Central memory CD8-positive, alpha-beta T cell (primary cell): ENCODE results near the gene ZNF532.

Experiments
- ATAC-seq: fragments of 150-1000 bp; cut with Tn5 transposase; replicated peaks from 2 replicates; pipeline ENCODE4 v1.10.0; 2022; ENCODE audit warnings: mild to moderate bottlenecking, moderate FRiP score, moderate number of reproducible peaks; ENCODE audit not compliant: poor library complexity, severe bottlenecking; ENCODE audit errors: extremely low read depth
- DNase-seq, 2 donors: peaks; one replicate each; pipeline ENCODE4 v3.0.0; 2021; ENCODE audit warnings: low spot score in 2 of 2
- H3K27ac Mint-ChIP-seq: one replicate; pipeline ENCODE4 v1.8.0; 2022; ENCODE audit warnings: low read depth, mild to moderate bottlenecking, moderate library complexity, mixed read lengths
- H3K27me3 Mint-ChIP-seq: one replicate; pipeline ENCODE4 v1.8.0; 2022; ENCODE audit warnings: mixed read lengths
- H3K36me3 Mint-ChIP-seq: one replicate; pipeline ENCODE4 v1.8.0; 2022; ENCODE audit warnings: mild to moderate bottlenecking, moderate library complexity, mixed read lengths; ENCODE audit not compliant: insufficient read depth
- H3K4me1 Mint-ChIP-seq: one replicate; pipeline ENCODE4 v1.8.0; 2022; ENCODE audit warnings: mixed read lengths
- H3K4me3 Mint-ChIP-seq: one replicate; pipeline ENCODE4 v1.8.0; 2022; ENCODE audit warnings: mild to moderate bottlenecking, moderate library complexity, mixed read lengths
- H3K9me3 Mint-ChIP-seq: one replicate; pipeline ENCODE4 v1.8.0; 2022; ENCODE audit warnings: mixed read lengths

Gene ZNF532

GRCh38 chr18:58967751-58968254, 103.1 kb downstream of the ZNF532 start:
- Mint-ChIP-seq H3K4me1 (peaks cover 20% of the 10 kb centered on the region), H3K27ac (no peak overlapping the region), H3K9me3 (no peaks in the 10 kb centered on the region), H3K27me3 (no peaks in the 10 kb centered on the region), H3K36me3 (peaks cover 10% of the 10 kb centered on the region), H3K4me3 (no peak overlapping the region)
- no peak for DNase-seq
- no peak for ATAC-seq

- H3K9me3 Mint-ChIP-seq: no peaks in the 10 kb centered on the region
- peak; percentile 84 for ATAC-seq
- H3K4me3 Mint-ChIP-seq: no peak overlapping the region
- H3K4me1 Mint-ChIP-seq: peaks cover 6% of the 10 kb centered on the region
- DNase-seq: no peak
- H3K27me3 Mint-ChIP-seq: no peaks in the 10 kb centered on the region
- H3K36me3 Mint-ChIP-seq: peaks cover 8% of the 10 kb centered on the region
- H3K27ac Mint-ChIP-seq: peak overlapping the region; percentile 63
Measured at GRCh38 chr18:58970943-58971790, 106.5 kb downstream of the ZNF532 start.

GRCh38 chr18:58975296-58975695, 110.6 kb downstream of the ZNF532 start:
- H3K27ac Mint-ChIP-seq: peak overlapping the region; percentile 34

GRCh38 chr18:58975781-58976180, 111.1 kb downstream of the ZNF532 start:
- Mint-ChIP-seq H3K4me1 (peaks cover 6% of the 10 kb centered on the region), H3K27ac (peak overlapping the region; percentile 34), H3K27me3 (no peaks in the 10 kb centered on the region), H3K4me3 (no peak overlapping the region), H3K9me3 (no peaks in the 10 kb centered on the region), H3K36me3 (peaks cover 27% of the 10 kb centered on the region)
- ATAC-seq: no peak
- DNase-seq: no peak

More at GRCh38 chr18:58975296-58975695, 110.6 kb downstream of the ZNF532 start:
- Mint-ChIP-seq H3K9me3 (no peaks in the 10 kb centered on the region), H3K36me3 (peaks cover 23% of the 10 kb centered on the region), H3K27me3 (no peaks in the 10 kb centered on the region), H3K4me3 (no peak overlapping the region), H3K4me1 (peaks cover 6% of the 10 kb centered on the region)
- DNase-seq: no peak
- no peak for ATAC-seq

GRCh38 chr18:58977223-58977622, 112.5 kb downstream of the ZNF532 start:
- H3K9me3 Mint-ChIP-seq: no peaks in the 10 kb centered on the region
- ATAC-seq: no peak
- no peak overlapping the region for H3K27ac Mint-ChIP-seq
- H3K4me3 Mint-ChIP-seq: no peak overlapping the region
- H3K36me3 Mint-ChIP-seq: peaks cover 29% of the 10 kb centered on the region
- no peak for DNase-seq
- peaks cover 6% of the 10 kb centered on the region for H3K4me1 Mint-ChIP-seq
- no peaks in the 10 kb centered on the region for H3K27me3 Mint-ChIP-seq

- H3K9me3 Mint-ChIP-seq: no peaks in the 10 kb centered on the region
- H3K4me3 Mint-ChIP-seq: no peak overlapping the region
- DNase-seq: no peak
- no peak for ATAC-seq
- H3K4me1 Mint-ChIP-seq: peaks cover under 1% of the 10 kb centered on the region
- H3K27ac Mint-ChIP-seq: no peak overlapping the region
- peaks cover 34% of the 10 kb centered on the region for H3K36me3 Mint-ChIP-seq
- no peaks in the 10 kb centered on the region for H3K27me3 Mint-ChIP-seq
Measured at GRCh38 chr18:58977801-58978200, 113.1 kb downstream of the ZNF532 start.

- no peaks in the 10 kb centered on the region for H3K9me3 Mint-ChIP-seq
- H3K27ac Mint-ChIP-seq: no peak overlapping the region
- ATAC-seq (no peak), DNase-seq (no peak)
- peaks cover 41% of the 10 kb centered on the region for H3K36me3 Mint-ChIP-seq
- no peaks in the 10 kb centered on the region for H3K4me1 Mint-ChIP-seq
- no peaks in the 10 kb centered on the region for H3K27me3 Mint-ChIP-seq
- H3K4me3 Mint-ChIP-seq: no peak overlapping the region
Measured at GRCh38 chr18:58978916-58979315, 114.2 kb downstream of the ZNF532 start.

GRCh38 chr18:58979615-58980014, 114.9 kb downstream of the ZNF532 start:
- Mint-ChIP-seq H3K27me3 (no peaks in the 10 kb centered on the region), H3K9me3 (no peaks in the 10 kb centered on the region), H3K36me3 (peaks cover 43% of the 10 kb centered on the region), H3K4me3 (no peak overlapping the region), H3K27ac (no peak overlapping the region), H3K4me1 (no peaks in the 10 kb centered on the region)
- ATAC-seq: no peak
- no peak for DNase-seq

GRCh38 chr18:58980991-58981390, 116.3 kb downstream of the ZNF532 start:
- Mint-ChIP-seq H3K9me3 (no peaks in the 10 kb centered on the region), H3K27ac (no peak overlapping the region), H3K4me3 (no peak overlapping the region), H3K4me1 (no peaks in the 10 kb centered on the region), H3K27me3 (no peaks in the 10 kb centered on the region), H3K36me3 (peaks cover 43% of the 10 kb centered on the region)
- DNase-seq (no peak), ATAC-seq (no peak)

- Mint-ChIP-seq H3K36me3 (peaks cover 41% of the 10 kb centered on the region), H3K27ac (no peak overlapping the region), H3K4me3 (no peak overlapping the region), H3K4me1 (no peaks in the 10 kb centered on the region), H3K9me3 (no peaks in the 10 kb centered on the region), H3K27me3 (no peaks in the 10 kb centered on the region)
- ATAC-seq (no peak), DNase-seq (no peak)
Measured at GRCh38 chr18:58983260-58984155, 118.8 kb downstream of the ZNF532 start.

- Mint-ChIP-seq H3K27me3 (no peaks in the 10 kb centered on the region), H3K27ac (no peak overlapping the region), H3K36me3 (peaks cover 4% of the 10 kb centered on the region), H3K9me3 (no peaks in the 10 kb centered on the region), H3K4me3 (no peak overlapping the region), H3K4me1 (no peaks in the 10 kb centered on the region)
- DNase-seq (no peak), ATAC-seq (no peak)
Measured at GRCh38 chr18:58988600-58988999, 123.9 kb downstream of the ZNF532 start.

- H3K27ac Mint-ChIP-seq: no peak overlapping the region
- H3K4me3 Mint-ChIP-seq: no peak overlapping the region
- H3K36me3 Mint-ChIP-seq: peaks cover under 1% of the 10 kb centered on the region
- no peak for DNase-seq
- no peaks in the 10 kb centered on the region for H3K9me3 Mint-ChIP-seq
- no peaks in the 10 kb centered on the region for H3K27me3 Mint-ChIP-seq
- no peaks in the 10 kb centered on the region for H3K4me1 Mint-ChIP-seq
- ATAC-seq: no peak
Measured at GRCh38 chr18:58989184-58989759, 124.6 kb downstream of the ZNF532 start.
